ENCODE measurements around the gene AP4S1.

AP4S1 gene

GRCh38 chr14:31139301-31139847 lies 113.9 kb downstream of the AP4S1 start:
- DNase-seq, result no peak

- no peak for DNase-seq
Measured at GRCh38 chr14:31142455-31143087, 117.1 kb downstream of the AP4S1 start.

Measured in cortex of kidney (tissue), 1 donor.